ENCODE measurements around the gene HSPA8. TPM values are rescaled to one million over a fixed set of nuclear protein-coding genes. Genes with fewer than 3 reads are reported as not detected.
A peak's percentile ranks its signal among the peaks of the same experiment; 100 is the strongest.

HSPA8 gene
- total and polyA plus RNA-seq, 2 of the 13 experiments (the other 11 are each of a cell fraction or from before 2014, with no cell fraction given) = 936 to 2,151 TPM

GRCh38 chr11:123061403-123062157 is at the start of gene HSPA8 (continued):
- TF ChIP-seq, protein P1, sequence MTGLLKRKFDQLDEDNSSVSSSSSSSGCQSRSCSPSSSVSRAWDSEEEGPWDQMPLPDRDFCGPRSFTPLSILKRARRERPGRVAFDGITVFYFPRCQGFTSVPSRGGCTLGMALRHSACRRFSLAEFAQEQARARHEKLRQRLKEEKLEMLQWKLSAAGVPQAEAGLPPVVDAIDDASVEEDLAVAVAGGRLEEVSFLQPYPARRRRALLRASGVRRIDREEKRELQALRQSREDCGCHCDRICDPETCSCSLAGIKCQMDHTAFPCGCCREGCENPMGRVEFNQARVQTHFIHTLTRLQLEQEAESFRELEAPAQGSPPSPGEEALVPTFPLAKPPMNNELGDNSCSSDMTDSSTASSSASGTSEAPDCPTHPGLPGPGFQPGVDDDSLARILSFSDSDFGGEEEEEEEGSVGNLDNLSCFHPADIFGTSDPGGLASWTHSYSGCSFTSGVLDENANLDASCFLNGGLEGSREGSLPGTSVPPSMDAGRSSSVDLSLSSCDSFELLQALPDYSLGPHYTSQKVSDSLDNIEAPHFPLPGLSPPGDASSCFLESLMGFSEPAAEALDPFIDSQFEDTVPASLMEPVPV (CRISPR knock-in tag; IDR thresholded peaks at IDR 0.05) = peak; percentile 58; the same call in 1 of the 2 replicates
- TF ChIP-seq ZNF264 (CRISPR knock-in tag; IDR thresholded peaks at IDR 0.05) = peak; percentile 74; the same call in 1 of the 2 replicates
- TF ChIP-seq ZNF564 (CRISPR knock-in tag; IDR thresholded peaks at IDR 0.05) = peak; percentile 82; the same call in 1 of the 2 replicates
- 0 out of 2 replicates have a peak, but pooled peaks have one; percentile 8 for TF ChIP-seq ZNF746 (CRISPR knock-in tag; IDR thresholded peaks at IDR 0.05)
- peak; percentile 80 for TF ChIP-seq RBFOX2 (IDR thresholded peaks at IDR 0.05; ENCODE audit: low read depth, low read length)
- TF ChIP-seq AKAP8 (CRISPR knock-in tag; IDR thresholded peaks at IDR 0.05) = peak; percentile 22; the same call in 1 of the 2 replicates
- TF ChIP-seq ZSCAN25 (CRISPR knock-in tag; IDR thresholded peaks at IDR 0.05) = no peak
- 0 out of 2 replicates have a peak, but pooled peaks have one; percentile 58 for TF ChIP-seq ZNF570 (CRISPR knock-in tag; IDR thresholded peaks at IDR 0.05; ENCODE audit: borderline replicate concordance)
- TF ChIP-seq MLXIP (CRISPR knock-in tag; IDR thresholded peaks at IDR 0.05; ENCODE audit: borderline replicate concordance) = peak; percentile 38; the same call in 1 of the 2 replicates
- TF ChIP-seq SRY (CRISPR knock-in tag; IDR thresholded peaks at IDR 0.05) = 0 out of 2 replicates have a peak, but pooled peaks have one; percentile 49
- TF ChIP-seq HOXA5 (CRISPR knock-in tag; IDR thresholded peaks at IDR 0.05) = peak; percentile 74; the same call in 1 of the 2 replicates
- TF ChIP-seq TSC22D2 (CRISPR knock-in tag; IDR thresholded peaks at IDR 0.05; ENCODE audit: borderline replicate concordance) = peak; percentile 93; the same call in 1 of the 2 replicates
- TF ChIP-seq GATA4 (IDR thresholded peaks at IDR 0.05; ENCODE audit: borderline replicate concordance, low read depth) = peak; percentile 56; the same call in 1 of the 2 replicates
- peak; percentile 44; the same call in 1 of the 2 replicates for TF ChIP-seq HMG20B (CRISPR knock-in tag; conservative IDR thresholded peaks at IDR 0.05)
- peak; percentile 55; the same call in 1 of the 2 replicates for TF ChIP-seq ZNF230 (CRISPR knock-in tag; IDR thresholded peaks at IDR 0.05)
- 0 out of 2 replicates have a peak, but pooled peaks have one; percentile 3 for TF ChIP-seq ZIK1 (CRISPR knock-in tag; IDR thresholded peaks at IDR 0.05; ENCODE audit: borderline replicate concordance, low read depth)
- 0 out of 2 replicates have a peak, but pooled peaks have one; percentile 20 for TF ChIP-seq ZNF451 (CRISPR knock-in tag; IDR thresholded peaks at IDR 0.05)
- TF ChIP-seq ZBTB49 (CRISPR knock-in tag; IDR thresholded peaks at IDR 0.05; ENCODE audit: borderline replicate concordance) = 0 out of 2 replicates have a peak, but pooled peaks have one; percentile 49
- TF ChIP-seq, protein P2, sequence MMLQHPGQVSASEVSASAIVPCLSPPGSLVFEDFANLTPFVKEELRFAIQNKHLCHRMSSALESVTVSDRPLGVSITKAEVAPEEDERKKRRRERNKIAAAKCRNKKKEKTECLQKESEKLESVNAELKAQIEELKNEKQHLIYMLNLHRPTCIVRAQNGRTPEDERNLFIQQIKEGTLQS (CRISPR knock-in tag; IDR thresholded peaks at IDR 0.05) = no peak
